Measurements from ENCODE around the gene SDC1. TPM values are rescaled to one million over a fixed set of nuclear protein-coding genes. Genes with fewer than 3 reads are reported as not detected.

SDC1 gene
- polyA plus RNA-seq, 1 of the 3 experiments (the other 2 are of a cell fraction) = 122 TPM

- no peak for TF ChIP-seq NFIC (IDR thresholded peaks at IDR 0.05; ENCODE audit: borderline replicate concordance)
- Histone ChIP-seq H3K27me3 (ENCODE audit: insufficient read depth) (no peaks in the 10 kb centered on the region), H3F3A (replicated peaks; ENCODE audit: insufficient read depth) (no peaks in the 10 kb centered on the region), H2AFZ (ENCODE audit: low read depth) (no peak overlapping the region), H4K20me1 (ENCODE audit: insufficient read depth) (no peaks in the 10 kb centered on the region), H3K9me3 (no peaks in the 10 kb centered on the region), H3K4me2 (no peak overlapping the region), H3K27ac (ENCODE audit: low read depth in 2 of 2, low read length in 1 of 2) (no peak overlapping the region), H3K4me3 (ENCODE audit: low read depth in 2 of 2, low read length in 1 of 2) (no peak overlapping the region), H3K9me2 (no peaks in the 10 kb centered on the region), H3K9ac (no peak overlapping the region), H3K79me2 (ENCODE audit: insufficient read depth) (no peaks in the 10 kb centered on the region), H3K36me3 (replicated peaks in 1 of 2; ENCODE audit: control insufficient read depth in 1 of 2, insufficient read depth in 2 of 2, low read length in 1 of 2) (peaks cover 0 to 12% of the 10 kb centered on the region in 2 experiments), H3K4me1 (ENCODE audit: control insufficient read depth in 1 of 2, insufficient read depth in 2 of 2, low read depth in 1 of 2, low read length in 1 of 2) (peaks cover 0 to 25% of the 10 kb centered on the region in 2 experiments; a peak in 1 of 4 replicates)
- no peak for DNase-seq
- 83% methylated on average over 9 of the region's 16 CpGs for WGBS (ENCODE audit: low lambda C conversion rate)
- CTCF ChIA-PET = interaction anchor here (0.7 to 1.0 kb wide), 3 partner anchors 11 to 130 kb away, joined by 3 to 5 read pairs (median 4); no protein-coding TSS in a partner anchor
- POLR2A ChIA-PET = no interaction called here
Observed at GRCh38 chr2:20196657-20197161, 28.2 kb downstream of the SDC1 start.

- ChIA-PET POLR2A (no interaction called here), CTCF (no interaction called here)
- Histone ChIP-seq H3K9me3 (no peaks in the 10 kb centered on the region), H3K4me2 (no peak overlapping the region), H3K27me3 (ENCODE audit: insufficient read depth) (no peaks in the 10 kb centered on the region), H3F3A (replicated peaks; ENCODE audit: insufficient read depth) (no peaks in the 10 kb centered on the region), H3K9me2 (no peaks in the 10 kb centered on the region), H4K20me1 (ENCODE audit: insufficient read depth) (no peaks in the 10 kb centered on the region), H3K9ac (no peak overlapping the region), H3K79me2 (ENCODE audit: insufficient read depth) (no peaks in the 10 kb centered on the region), H3K36me3 (replicated peaks in 1 of 2; ENCODE audit: control insufficient read depth in 1 of 2, insufficient read depth in 2 of 2, low read length in 1 of 2) (peaks cover 0 to 6% of the 10 kb centered on the region in 2 experiments), H3K4me3 (ENCODE audit: low read depth in 2 of 2, low read length in 1 of 2) (no peak overlapping the region), H3K27ac (ENCODE audit: low read depth in 2 of 2, low read length in 1 of 2) (no peak overlapping the region), H3K4me1 (ENCODE audit: control insufficient read depth in 1 of 2, insufficient read depth in 2 of 2, low read depth in 1 of 2, low read length in 1 of 2) (peaks cover 0 to 26% of the 10 kb centered on the region in 2 experiments; a peak in 1 of 4 replicates), H2AFZ (ENCODE audit: low read depth) (no peak overlapping the region)
- WGBS (ENCODE audit: low lambda C conversion rate) = 83% methylated on average over 7 of the region's 7 CpGs
- TF ChIP-seq RCOR1 (IDR thresholded peaks at IDR 0.05; ENCODE audit: low read length) (no peak), ZBTB33 (IDR thresholded peaks at IDR 0.05; ENCODE audit: borderline replicate concordance, low read depth) (no peak), CTCF (IDR thresholded peaks at IDR 0.05) (no peak), FOXJ3 (CRISPR knock-in tag; IDR thresholded peaks at IDR 0.05) (no peak), GABPA (IDR thresholded peaks at IDR 0.05; ENCODE audit: low read depth) (no peak), EZH2phosphoT487 (IDR thresholded peaks at IDR 0.05; ENCODE audit: borderline replicate concordance, low read depth) (no peak), REST (IDR thresholded peaks at IDR 0.05; ENCODE audit: low read depth, low read length) (no peak), FOXM1 (IDR thresholded peaks at IDR 0.05; ENCODE audit: low read depth) (no peak), TEAD4 (IDR thresholded peaks at IDR 0.05; ENCODE audit: borderline replicate concordance, insufficient read depth) (no peak), MXI1 (IDR thresholded peaks at IDR 0.05; ENCODE audit: low read depth, low read length) (no peak), USF2 (IDR thresholded peaks at IDR 0.05; ENCODE audit: borderline replicate concordance, low read depth, low read length) (no peak), MEF2A (IDR thresholded peaks at IDR 0.05; ENCODE audit: borderline replicate concordance, low read depth) (no peak), NRF1 (IDR thresholded peaks at IDR 0.05; ENCODE audit: low read depth, low read length) (no peak), SMC3 (IDR thresholded peaks at IDR 0.05; ENCODE audit: low read depth, low read length) (no peak), FOSL2 (IDR thresholded peaks at IDR 0.05; ENCODE audit: borderline replicate concordance, low read depth) (no peak), GATA2 (CRISPR knock-in tag; IDR thresholded peaks at IDR 0.05) (no peak)
- DNase-seq = no peak
Observed at GRCh38 chr2:20196053-20196656, 28.8 kb downstream of the SDC1 start.
